Right atrium auricular region (tissue), 2 donors: ENCODE data around the gene AKAP8L. TPM values are rescaled to one million over a fixed set of nuclear protein-coding genes. Genes with fewer than 3 reads are reported as not detected.

Experiments used
- DNase-seq: peaks from one replicate; pipeline ENCODE4 v3.0.0-alpha.2; 2019; ENCODE audit warnings: low spot score
- H3K27ac ChIP-seq, 2 donors: fragments of 200-600 bp; sonication (generic); 1 replicate in 1 of 2; 2 replicates in 1 of 2; pipeline ENCODE4 v1.5.1; 2016 to 2019
- H3K27me3 ChIP-seq, 2 donors: fragments of 200-600 bp; sonication (generic); one replicate each; pipeline versions ENCODE4 v1.5.1 to v1.6.0; 2017 to 2019
- H3K36me3 ChIP-seq: fragments of 200-600 bp; sonication (generic); one replicate; pipeline ENCODE4 v1.5.1; 2016
- H3K4me1 ChIP-seq, 2 donors: fragments of 200-600 bp; sonication (generic); one replicate each; pipeline versions ENCODE4 v1.5.1 to v1.6.0; 2017 to 2019
- H3K4me3 ChIP-seq, 2 donors: fragments of 200-600 bp; sonication (generic); 1 replicate in 1 of 2; 2 replicates in 1 of 2; pipeline ENCODE4 v1.5.1; 2017 to 2019; ENCODE audit warnings: mild to moderate bottlenecking in 1 of 2, moderate library complexity in 1 of 2
- H3K9me3 ChIP-seq, 2 donors: fragments of 200-600 bp; sonication (generic); one replicate each; pipeline ENCODE4 v1.5.1; 2019
- total RNA-seq, 2 donors: library from RNA; depleted of rRNA; stranded (reverse); fragments of >200 nt; gene quantifications; one replicate each; pipeline ENCODE4 v1.1.0, GENCODE V29; 2016
- TF ChIP-seq, protein P1 (sequence below), 2 donors: fragments of 200-600 bp; sonication (generic); IDR thresholded peaks; one replicate each; pipeline ENCODE4 v1.5.1; 2019; ENCODE audit warnings: antibody characterized with exemption in 2 of 2

The AKAP8L gene
- total RNA-seq, 2 donors from 2014 or later = 66.5 to 78.2 TPM

DNA sequence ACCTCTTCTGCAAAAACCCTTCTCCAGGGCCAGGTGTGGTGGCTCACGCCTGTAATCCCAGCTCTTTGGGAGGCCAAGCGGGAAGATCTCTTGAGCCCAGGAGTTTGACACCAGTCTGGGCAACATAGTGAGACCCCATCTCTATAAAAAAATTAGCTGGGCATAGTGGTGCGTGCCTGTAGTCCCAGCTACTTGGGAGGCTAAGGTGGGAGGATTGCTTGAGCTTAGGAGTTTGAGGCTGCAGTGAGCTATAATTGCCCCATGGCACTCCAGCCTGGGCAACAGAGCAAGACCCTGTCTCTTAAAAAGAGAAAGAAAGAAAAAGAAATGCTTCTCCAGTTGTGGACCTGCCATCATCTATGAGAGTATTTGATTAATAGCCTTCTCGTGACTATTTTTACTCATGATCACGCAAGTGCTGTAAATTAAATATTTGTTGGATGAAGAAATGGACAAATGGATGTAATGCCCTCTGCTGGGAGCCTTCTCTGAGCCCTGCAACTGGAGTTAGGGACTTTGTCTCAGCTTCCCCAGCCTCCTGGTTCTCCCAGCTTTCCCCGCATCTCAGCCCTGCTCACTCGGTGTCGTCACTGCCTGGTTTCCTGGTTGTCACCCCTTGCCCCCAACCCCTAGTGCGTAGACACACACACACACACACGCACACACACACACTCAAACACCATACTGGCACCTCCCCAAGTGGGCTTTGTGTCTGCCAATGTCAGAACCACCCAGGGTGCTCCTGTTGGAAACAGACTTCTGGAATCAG is 18.8 kb upstream of the AKAP8L start:
- Histone ChIP-seq H3K4me1 (peaks cover 0 to 7% of the 10 kb centered on the region in 2 donors), H3K36me3 (peaks cover 4% of the 10 kb centered on the region), H3K27me3 (no peaks in the 10 kb centered on the region), H3K9me3 (no peaks in the 10 kb centered on the region), H3K4me3 (no peak overlapping the region), H3K27ac (no peak overlapping the region)
- TF ChIP-seq, protein P1, sequence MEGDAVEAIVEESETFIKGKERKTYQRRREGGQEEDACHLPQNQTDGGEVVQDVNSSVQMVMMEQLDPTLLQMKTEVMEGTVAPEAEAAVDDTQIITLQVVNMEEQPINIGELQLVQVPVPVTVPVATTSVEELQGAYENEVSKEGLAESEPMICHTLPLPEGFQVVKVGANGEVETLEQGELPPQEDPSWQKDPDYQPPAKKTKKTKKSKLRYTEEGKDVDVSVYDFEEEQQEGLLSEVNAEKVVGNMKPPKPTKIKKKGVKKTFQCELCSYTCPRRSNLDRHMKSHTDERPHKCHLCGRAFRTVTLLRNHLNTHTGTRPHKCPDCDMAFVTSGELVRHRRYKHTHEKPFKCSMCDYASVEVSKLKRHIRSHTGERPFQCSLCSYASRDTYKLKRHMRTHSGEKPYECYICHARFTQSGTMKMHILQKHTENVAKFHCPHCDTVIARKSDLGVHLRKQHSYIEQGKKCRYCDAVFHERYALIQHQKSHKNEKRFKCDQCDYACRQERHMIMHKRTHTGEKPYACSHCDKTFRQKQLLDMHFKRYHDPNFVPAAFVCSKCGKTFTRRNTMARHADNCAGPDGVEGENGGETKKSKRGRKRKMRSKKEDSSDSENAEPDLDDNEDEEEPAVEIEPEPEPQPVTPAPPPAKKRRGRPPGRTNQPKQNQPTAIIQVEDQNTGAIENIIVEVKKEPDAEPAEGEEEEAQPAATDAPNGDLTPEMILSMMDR (IDR thresholded peaks at IDR 0.05) = no peak
- no peak for DNase-seq

DNA sequence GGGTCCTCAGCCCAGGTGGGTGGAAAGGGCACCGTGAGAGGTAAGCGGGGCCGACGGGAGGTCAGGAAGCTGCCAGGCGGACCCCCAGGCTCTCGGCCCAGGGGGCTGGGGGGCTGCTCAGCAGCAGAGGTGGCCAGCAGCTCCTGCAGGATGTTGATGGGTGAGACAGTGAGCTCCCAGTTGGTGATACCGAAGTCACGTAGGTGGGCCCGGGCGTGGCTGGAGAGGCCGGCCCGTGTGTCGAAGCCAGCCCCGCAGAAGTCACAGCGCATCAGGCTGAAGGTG is 18.0 kb upstream of the AKAP8L start:
- no peaks in the 10 kb centered on the region for H3K27me3 ChIP-seq
- H3K9me3 ChIP-seq = no peaks in the 10 kb centered on the region
- no peak for DNase-seq
- TF ChIP-seq, protein P1 (IDR thresholded peaks at IDR 0.05) = no peak
- no peak overlapping the region for H3K27ac ChIP-seq
- H3K36me3 ChIP-seq = peaks cover 4% of the 10 kb centered on the region
- H3K4me3 ChIP-seq = no peak overlapping the region
- peaks cover 0 to 8% of the 10 kb centered on the region in 2 donors for H3K4me1 ChIP-seq

DNA sequence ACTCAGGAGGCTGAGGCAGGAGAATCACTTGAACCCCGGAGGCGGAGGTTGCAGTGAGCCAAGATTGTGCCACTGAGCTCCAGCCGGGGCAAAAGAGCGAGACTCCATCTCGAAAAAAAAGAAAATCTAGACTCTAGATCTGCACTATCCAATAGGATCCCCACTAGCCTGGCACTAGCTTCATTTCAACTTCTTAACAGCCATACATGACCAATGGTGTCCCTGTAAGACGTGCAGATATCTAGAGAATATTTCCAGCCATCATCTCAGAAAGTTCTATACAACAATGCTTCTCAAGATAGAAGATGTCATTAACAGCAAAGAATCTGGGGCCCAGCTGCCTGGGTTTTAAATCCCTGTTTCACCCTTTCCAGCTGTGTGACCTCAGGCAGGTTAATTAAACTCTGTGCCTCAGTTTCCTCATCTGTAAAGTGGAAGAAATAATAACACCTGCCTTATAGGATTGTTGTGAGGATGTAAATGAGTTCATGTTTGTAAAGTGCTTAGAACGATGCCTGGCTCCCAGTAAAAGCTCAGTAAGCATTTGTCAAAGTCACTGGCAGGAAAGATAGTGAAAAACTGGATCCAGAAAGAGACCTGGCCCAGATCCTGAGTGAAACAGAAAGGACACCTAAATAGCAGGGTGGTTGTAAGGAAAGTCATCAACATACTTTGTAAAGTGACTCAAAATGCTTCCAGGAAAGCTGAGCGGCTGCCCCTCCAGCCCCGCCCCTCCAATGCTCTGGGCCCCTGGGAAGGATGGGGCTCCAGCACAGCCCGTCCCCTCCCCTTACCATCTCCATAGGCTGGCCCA is 17.4 kb upstream of the AKAP8L start:
- H3K27ac ChIP-seq = no peak overlapping the region
- DNase-seq = no peak
- peaks cover 4% of the 10 kb centered on the region for H3K36me3 ChIP-seq
- no peak overlapping the region for H3K4me3 ChIP-seq
- no peaks in the 10 kb centered on the region for H3K27me3 ChIP-seq
- no peaks in the 10 kb centered on the region for H3K9me3 ChIP-seq
- TF ChIP-seq, protein P1 (IDR thresholded peaks at IDR 0.05) = no peak
- H3K4me1 ChIP-seq = peaks cover 0 to 14% of the 10 kb centered on the region in 2 donors

DNA sequence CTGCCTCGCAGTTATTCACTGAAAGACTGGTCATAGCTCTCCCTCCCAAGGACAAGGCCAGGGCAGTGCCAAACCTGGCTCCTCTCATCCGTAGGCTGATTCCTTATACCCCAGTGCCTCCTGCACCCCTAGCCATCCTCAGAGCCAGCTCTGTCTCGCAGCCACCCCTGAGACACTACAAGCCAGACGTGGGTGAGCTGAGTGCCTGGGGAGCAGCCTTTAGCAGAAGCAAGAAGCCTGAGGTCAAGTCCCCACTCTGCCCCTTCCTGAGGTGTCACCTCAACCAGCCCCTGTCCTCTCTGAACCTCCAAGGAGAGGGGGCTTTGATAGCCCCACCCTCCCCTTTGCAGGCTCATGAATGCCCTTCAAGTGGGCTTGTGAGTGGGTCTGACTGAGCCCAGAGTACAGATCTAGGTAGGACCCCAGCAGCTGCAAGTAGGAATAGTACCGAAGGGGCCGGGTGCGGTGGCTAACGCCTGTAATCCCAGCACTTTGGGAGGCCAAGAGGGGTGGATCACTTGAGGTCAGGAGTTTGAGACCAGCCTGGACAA is 14.8 kb upstream of the AKAP8L start:
- H3K4me3 ChIP-seq = peak overlapping the region; percentile 70 to 89
- TF ChIP-seq, protein P1 (IDR thresholded peaks at IDR 0.05) = no peak
- peaks cover 4% of the 10 kb centered on the region for H3K36me3 ChIP-seq
- H3K27me3 ChIP-seq = no peaks in the 10 kb centered on the region
- peak overlapping the region; percentile 92 to 93 for H3K27ac ChIP-seq
- H3K9me3 ChIP-seq = no peaks in the 10 kb centered on the region
- no peak for DNase-seq
- peaks cover 0 to 40% of the 10 kb centered on the region in 2 donors for H3K4me1 ChIP-seq

DNA sequence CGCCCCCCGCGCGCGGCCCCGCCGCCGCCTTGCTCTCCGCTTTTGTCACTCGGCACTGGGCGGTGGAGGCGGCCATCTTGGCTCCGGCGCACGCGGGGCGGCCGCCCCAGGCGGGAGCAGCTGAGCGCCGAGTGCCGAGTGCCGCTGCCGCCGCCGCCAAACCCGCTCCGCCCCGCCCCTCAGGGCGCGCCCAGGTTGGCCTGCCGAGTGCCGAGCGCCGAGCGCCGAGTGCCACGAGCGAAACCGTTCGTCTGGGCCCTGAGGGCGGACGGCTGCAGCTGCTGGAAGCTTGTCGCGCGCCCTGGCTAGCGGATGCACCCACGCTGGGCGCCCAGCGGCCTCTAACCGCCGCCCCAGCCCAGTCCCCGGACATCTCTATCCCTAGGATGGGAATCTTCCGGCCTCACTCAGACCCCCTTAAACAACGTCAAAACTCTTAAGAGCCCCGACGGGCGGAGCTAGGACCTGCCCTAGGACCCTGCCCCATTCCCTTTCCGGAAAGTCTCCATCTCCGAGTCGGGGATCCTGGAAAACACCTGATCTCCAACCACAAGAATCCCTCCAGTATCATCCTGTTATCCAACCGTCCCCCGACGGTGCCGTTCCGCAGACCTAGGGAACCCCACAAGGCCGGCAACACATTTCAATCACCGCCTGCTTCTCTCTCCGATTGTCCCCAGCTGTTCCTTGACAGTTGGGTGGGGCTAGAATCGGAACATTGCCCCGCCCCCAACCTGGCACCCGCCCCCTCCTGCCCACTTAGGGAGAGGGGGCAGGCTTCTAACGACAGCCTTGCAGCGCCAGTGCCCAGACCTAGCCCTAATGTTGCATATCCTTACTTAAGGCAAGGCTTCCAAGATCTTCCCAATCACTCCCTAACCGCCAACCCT is 14.1 kb upstream of the AKAP8L start:
- Histone ChIP-seq H3K36me3 (peaks cover 4% of the 10 kb centered on the region), H3K4me1 (peaks cover 0 to 46% of the 10 kb centered on the region in 2 donors), H3K4me3 (peak overlapping the region; percentile 70 to 89), H3K27me3 (no peaks in the 10 kb centered on the region), H3K9me3 (no peaks in the 10 kb centered on the region), H3K27ac (peak overlapping the region; percentile 92 to 93)
- peak; percentile 85 for DNase-seq
- TF ChIP-seq, protein P1 (IDR thresholded peaks at IDR 0.05) = no peak
